IMR-90 (cell line): ENCODE results near the gene ADAMTS12.

Experiments used
- CEBPB ChIP-seq: IDR thresholded peaks from 2 replicates; pipeline ENCODE4 v1.6.1; 2012; ENCODE audit warnings: low read depth, low read length, improper control_type of control experiment
- CTCF ChIP-seq: conservative IDR thresholded peaks from 2 replicates; pipeline ENCODE4 v1.5.1; 2012; ENCODE audit warnings: mild to moderate bottlenecking, low read depth, low read length, improper control_type of control experiment
- MXI1 ChIP-seq: IDR thresholded peaks from 2 replicates; pipeline ENCODE4 v1.6.1; 2012; ENCODE audit warnings: low read depth, mild to moderate bottlenecking, low read length, moderate library complexity, borderline replicate concordance
- POLR2A ChIP-seq: IDR thresholded peaks from 2 replicates; pipeline ENCODE4 v1.6.1; 2012; ENCODE audit warnings: mild to moderate bottlenecking, low read depth, low read length
- RCOR1 ChIP-seq: IDR thresholded peaks from 2 replicates; pipeline ENCODE4 v1.6.1; 2012; ENCODE audit warnings: mild to moderate bottlenecking, low read length, improper control_type of control experiment; ENCODE audit not compliant: insufficient replicate concordance

- TF ChIP-seq CTCF: no peak
- no peak for TF ChIP-seq POLR2A
- TF ChIP-seq MXI1: no peak
- TF ChIP-seq RCOR1: no peak
- no peak for TF ChIP-seq CEBPB
Measured at GRCh38 chr5:33582417-33582816, 309.4 kb downstream of the ADAMTS12 start.
